Trophoblast cell (in vitro differentiated cells and primary cell): ENCODE data around the gene TTN.

Experiments used
- DNase-seq, 2 donors: peaks; one replicate each; pipeline ENCODE4 v3.0.0-alpha.2; 2016
- H2AFZ ChIP-seq: 2 replicates; pipeline ENCODE4 v1.6.1; 2013; ENCODE audit warnings: low read length, moderate library complexity, mild to moderate bottlenecking; ENCODE audit not compliant: insufficient read depth, poor library complexity
- H2AK5ac ChIP-seq: 2 replicates; pipeline ENCODE4 v1.6.1; 2013; ENCODE audit warnings: mild to moderate bottlenecking, low read length
- H2BK120ac ChIP-seq: 2 replicates; pipeline ENCODE4 v1.6.1; 2013; ENCODE audit warnings: low read length, mild to moderate bottlenecking, moderate library complexity; ENCODE audit not compliant: insufficient read depth, poor library complexity
- H2BK12ac ChIP-seq: 2 replicates; pipeline ENCODE4 v1.6.1; 2013; ENCODE audit warnings: mild to moderate bottlenecking, low read length, moderate library complexity
- H2BK5ac ChIP-seq: 2 replicates; pipeline ENCODE4 v1.6.1; 2013; ENCODE audit warnings: low read length, low read depth, moderate library complexity, mild to moderate bottlenecking; ENCODE audit not compliant: poor library complexity
- H3K14ac ChIP-seq: 2 replicates; pipeline ENCODE4 v1.6.1; 2013; ENCODE audit warnings: mild to moderate bottlenecking, low read length
- H3K18ac ChIP-seq: 2 replicates; pipeline ENCODE4 v1.6.1; 2013; ENCODE audit warnings: mild to moderate bottlenecking, low read length
- H3K23ac ChIP-seq: 2 replicates; pipeline ENCODE4 v1.6.1; 2013; ENCODE audit warnings: low read length
- H3K27ac ChIP-seq: 2 replicates; pipeline ENCODE4 v1.5.1; 2013; ENCODE audit warnings: low read depth, mild to moderate bottlenecking, inconsistent platforms, low read length, moderate library complexity
- H3K27me3 ChIP-seq: 2 replicates; pipeline ENCODE4 v1.6.1; 2013; ENCODE audit warnings: inconsistent platforms, mild to moderate bottlenecking, low read length, moderate library complexity; ENCODE audit not compliant: insufficient read depth
- H3K36me3 ChIP-seq, 2 experiments: 1 replicate in 1 of 2; 2 replicates in 1 of 2; pipeline ENCODE4 v1.6.1; 2013; ENCODE audit warnings: low read length in 2 of 2, mild to moderate bottlenecking in 2 of 2, moderate library complexity in 1 of 2; ENCODE audit not compliant: insufficient read depth in 2 of 2, control insufficient read depth in 1 of 2
- H3K4ac ChIP-seq: 2 replicates; pipeline ENCODE4 v1.6.1; 2013; ENCODE audit warnings: low read depth, mild to moderate bottlenecking, low read length, moderate library complexity
- H3K4me1 ChIP-seq, 2 experiments: 1 replicate in 1 of 2; 2 replicates in 1 of 2; pipeline ENCODE4 v1.6.1; 2013; ENCODE audit warnings: low read length in 2 of 2, mild to moderate bottlenecking in 2 of 2, moderate library complexity in 1 of 2; ENCODE audit not compliant: insufficient read depth in 2 of 2, control insufficient read depth in 1 of 2
- H3K4me2 ChIP-seq: 2 replicates; pipeline ENCODE4 v1.6.1; 2013; ENCODE audit warnings: inconsistent platforms, mild to moderate bottlenecking, low read length, moderate library complexity
- H3K4me3 ChIP-seq: 2 replicates; pipeline ENCODE4 v1.5.1; 2013; ENCODE audit warnings: mild to moderate bottlenecking, low read depth, low read length, inconsistent platforms
- H3K79me1 ChIP-seq: one replicate; pipeline ENCODE4 v1.6.1; 2013; ENCODE audit warnings: low read length
- H3K79me2 ChIP-seq: 2 replicates; pipeline ENCODE4 v1.6.1; 2013; ENCODE audit warnings: low read length, mild to moderate bottlenecking; ENCODE audit not compliant: control insufficient read depth, insufficient read depth, poor library complexity
- H3K9ac ChIP-seq: 2 replicates; pipeline ENCODE4 v1.6.1; 2013; ENCODE audit warnings: mild to moderate bottlenecking, low read length
- H3K9me3 ChIP-seq: 2 replicates; pipeline ENCODE4 v1.6.1; 2013; ENCODE audit warnings: low read depth, mild to moderate bottlenecking, control low read depth, inconsistent platforms, low read length; ENCODE audit not compliant: insufficient read depth
- H4K12ac ChIP-seq: 2 replicates; pipeline ENCODE4 v1.6.1; 2013; ENCODE audit warnings: low read depth, mild to moderate bottlenecking, low read length, moderate library complexity
- H4K8ac ChIP-seq: 2 replicates; pipeline ENCODE4 v1.6.1; 2013; ENCODE audit warnings: low read depth, mild to moderate bottlenecking, low read length, moderate library complexity
- H4K91ac ChIP-seq: one replicate; pipeline ENCODE4 v1.6.1; 2013; ENCODE audit warnings: low read depth, mild to moderate bottlenecking, low read length, moderate library complexity
- WGBS: extraction: QIAGEN DNeasy Blood & Tissue Kit; methylation state at CpG from one replicate; pipeline ENCODE4 v1.1.7; 2013; ENCODE audit warnings: missing lambda C conversion rate; ENCODE audit not compliant: insufficient read length, insufficient coverage; ENCODE audit errors: extremely low coverage; 5-methylcytosine and 5-hydroxymethylcytosine counted together

Gene TTN

DNA sequence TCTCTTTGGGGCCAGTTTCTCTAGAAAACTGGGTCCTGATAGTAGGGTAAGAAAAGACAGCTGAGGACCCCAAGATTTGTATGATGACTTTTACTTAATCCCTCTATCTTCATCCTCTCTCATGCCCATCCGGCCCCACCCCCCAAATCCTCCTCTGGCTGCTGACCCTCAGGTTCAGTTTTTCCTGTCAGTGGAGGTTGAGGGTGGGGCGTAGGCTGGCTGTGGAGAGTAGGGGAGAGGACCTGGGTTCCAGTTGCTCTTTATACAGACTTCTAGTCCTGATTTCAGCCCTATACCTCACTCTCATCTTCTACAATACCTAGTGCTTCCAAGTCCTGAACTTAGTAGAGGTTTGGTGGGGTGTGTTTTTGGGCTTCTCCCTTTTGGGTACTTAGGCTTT lies 298.6 kb downstream of the TTN start:
- Histone ChIP-seq H3K9ac (no peak overlapping the region), H4K91ac (no peak overlapping the region), H3K36me3 (no peaks in the 10 kb centered on the region), H4K8ac (no peak overlapping the region), H3K4ac (no peak overlapping the region), H2BK120ac (no peak overlapping the region), H3K79me2 (no peaks in the 10 kb centered on the region), H3K79me1 (no peaks in the 10 kb centered on the region), H3K9me3 (no peaks in the 10 kb centered on the region), H2BK5ac (no peak overlapping the region), H3K4me3 (no peak overlapping the region), H3K23ac (no peak overlapping the region), H3K27me3 (no peaks in the 10 kb centered on the region), H3K4me1 (no peaks in the 10 kb centered on the region), H4K12ac (no peak overlapping the region), H3K18ac (no peak overlapping the region), H2BK12ac (no peak overlapping the region), H3K14ac (no peak overlapping the region), H2AFZ (no peak overlapping the region), H3K27ac (no peak overlapping the region), H2AK5ac (no peak overlapping the region), H3K4me2 (no peak overlapping the region)
- no CpG with 5 or more reads among the region's 2 CpGs for WGBS
- no peak for DNase-seq

DNA sequence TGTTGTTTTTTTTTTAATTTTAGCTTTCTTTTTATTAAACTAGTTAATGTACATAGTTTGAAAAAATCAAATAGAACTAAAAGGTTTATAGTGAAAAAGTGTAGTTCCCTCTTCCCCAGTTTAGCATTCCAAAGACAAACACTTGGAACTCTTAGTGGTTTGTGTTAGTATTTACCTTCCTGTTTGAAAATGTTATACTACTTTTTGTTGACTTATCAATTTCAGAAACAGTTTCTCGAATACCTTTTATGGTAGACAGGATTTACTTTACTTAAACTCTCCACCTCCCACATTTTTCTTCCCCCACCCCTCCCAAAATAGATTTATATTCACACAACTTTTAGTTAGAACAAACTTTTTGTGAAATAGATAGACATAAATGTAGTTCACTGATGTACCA lies 300.3 kb downstream of the TTN start:
- no peak for DNase-seq
- Histone ChIP-seq H3K79me2 (no peaks in the 10 kb centered on the region), H3K18ac (no peak overlapping the region), H3K4me3 (no peak overlapping the region), H2BK12ac (no peak overlapping the region), H2BK5ac (no peak overlapping the region), H3K23ac (no peak overlapping the region), H4K12ac (no peak overlapping the region), H3K79me1 (no peaks in the 10 kb centered on the region), H3K4ac (no peak overlapping the region), H4K91ac (no peak overlapping the region), H3K14ac (no peak overlapping the region), H3K27ac (no peak overlapping the region), H3K27me3 (no peaks in the 10 kb centered on the region), H3K36me3 (no peaks in the 10 kb centered on the region), H2AK5ac (no peak overlapping the region), H4K8ac (no peak overlapping the region), H3K9ac (no peak overlapping the region), H3K9me3 (no peaks in the 10 kb centered on the region), H2BK120ac (no peak overlapping the region), H3K4me1 (no peaks in the 10 kb centered on the region), H3K4me2 (no peak overlapping the region), H2AFZ (no peak overlapping the region)
- WGBS, result no CpG with 5 or more reads among the region's 1 CpG

DNA sequence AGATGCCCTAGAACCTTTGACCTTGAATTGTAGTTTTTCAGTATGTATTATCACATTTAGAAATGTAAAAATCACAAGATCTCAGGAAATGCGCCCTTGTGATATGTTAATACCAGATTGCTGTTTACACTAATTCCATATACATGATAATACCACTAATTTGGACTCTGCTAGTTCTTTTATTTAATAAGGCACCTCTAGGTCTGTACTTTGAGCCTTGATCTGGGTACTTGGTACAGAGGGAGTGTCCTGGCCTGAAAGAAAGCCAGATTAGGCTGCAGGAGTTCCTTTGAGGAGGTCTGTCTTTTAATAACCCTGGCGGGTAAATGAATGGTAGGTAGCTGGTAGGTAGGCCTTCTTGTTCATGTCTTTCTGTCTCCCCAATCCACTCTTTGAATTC lies 300.7 kb downstream of the TTN start:
- Histone ChIP-seq H4K8ac (no peak overlapping the region), H3K79me1 (no peaks in the 10 kb centered on the region), H2AK5ac (no peak overlapping the region), H3K79me2 (no peaks in the 10 kb centered on the region), H3K23ac (no peak overlapping the region), H2BK12ac (no peak overlapping the region), H4K12ac (no peak overlapping the region), H3K9me3 (no peaks in the 10 kb centered on the region), H2AFZ (no peak overlapping the region), H3K14ac (no peak overlapping the region), H3K4me1 (no peaks in the 10 kb centered on the region), H3K9ac (no peak overlapping the region), H4K91ac (no peak overlapping the region), H3K36me3 (no peaks in the 10 kb centered on the region), H2BK5ac (no peak overlapping the region), H2BK120ac (no peak overlapping the region), H3K27me3 (no peaks in the 10 kb centered on the region), H3K4me3 (no peak overlapping the region), H3K4me2 (no peak overlapping the region), H3K4ac (no peak overlapping the region), H3K18ac (no peak overlapping the region), H3K27ac (no peak overlapping the region)
- no peak for DNase-seq
- WGBS, result no CpG with 5 or more reads among the region's 2 CpGs

DNA sequence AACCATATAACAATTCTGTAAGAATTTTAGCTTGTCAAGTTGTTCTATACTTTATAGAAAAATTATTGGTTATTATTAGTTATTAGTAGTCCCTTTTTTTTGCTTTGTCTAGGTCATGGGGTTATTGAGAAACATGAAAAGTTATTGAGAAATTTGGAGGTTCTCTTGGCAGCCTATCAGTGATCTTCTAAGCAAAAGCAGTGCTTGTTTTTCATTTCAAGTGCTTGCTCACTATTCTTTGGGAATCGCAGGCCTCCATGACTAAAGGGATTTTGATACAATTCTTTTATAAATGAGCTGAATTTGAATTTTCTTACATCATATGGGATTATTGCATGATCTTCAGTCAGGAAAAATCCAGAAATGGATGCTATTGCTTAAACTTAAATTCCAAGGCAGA lies 301.1 kb downstream of the TTN start:
- H2BK5ac ChIP-seq, result no peak overlapping the region
- H2AK5ac ChIP-seq, result no peak overlapping the region
- no peak overlapping the region for H3K4me2 ChIP-seq
- no peak for DNase-seq
- H2BK120ac ChIP-seq, result no peak overlapping the region
- H2AFZ ChIP-seq, result no peak overlapping the region
- H2BK12ac ChIP-seq, result no peak overlapping the region
- no peaks in the 10 kb centered on the region for H3K79me2 ChIP-seq
- no peak overlapping the region for H3K14ac ChIP-seq
- no peaks in the 10 kb centered on the region for H3K36me3 ChIP-seq
- H3K4me3 ChIP-seq, result no peak overlapping the region
- H3K9ac ChIP-seq, result no peak overlapping the region
- no peaks in the 10 kb centered on the region for H3K4me1 ChIP-seq
- no peak overlapping the region for H4K12ac ChIP-seq
- no peak overlapping the region for H3K4ac ChIP-seq
- H3K18ac ChIP-seq, result no peak overlapping the region
- H4K8ac ChIP-seq, result no peak overlapping the region
- H3K23ac ChIP-seq, result no peak overlapping the region
- no peak overlapping the region for H4K91ac ChIP-seq
- no peaks in the 10 kb centered on the region for H3K79me1 ChIP-seq
- no peaks in the 10 kb centered on the region for H3K27me3 ChIP-seq
- H3K27ac ChIP-seq, result no peak overlapping the region
- WGBS, result no CpG with 5 or more reads among the region's 1 CpG
- H3K9me3 ChIP-seq, result no peaks in the 10 kb centered on the region
